Inferior parietal cortex (tissue), 1 donor: Measurements from ENCODE around the gene CLCN6.
A peak's percentile ranks its signal among the peaks of the same experiment; 100 is the strongest.

Source experiments
- DNase-seq: peaks from one replicate; pipeline ENCODE4 v3.0.0-alpha.2; 2016; ENCODE audit errors: extremely low spot score

CLCN6 gene

DNA sequence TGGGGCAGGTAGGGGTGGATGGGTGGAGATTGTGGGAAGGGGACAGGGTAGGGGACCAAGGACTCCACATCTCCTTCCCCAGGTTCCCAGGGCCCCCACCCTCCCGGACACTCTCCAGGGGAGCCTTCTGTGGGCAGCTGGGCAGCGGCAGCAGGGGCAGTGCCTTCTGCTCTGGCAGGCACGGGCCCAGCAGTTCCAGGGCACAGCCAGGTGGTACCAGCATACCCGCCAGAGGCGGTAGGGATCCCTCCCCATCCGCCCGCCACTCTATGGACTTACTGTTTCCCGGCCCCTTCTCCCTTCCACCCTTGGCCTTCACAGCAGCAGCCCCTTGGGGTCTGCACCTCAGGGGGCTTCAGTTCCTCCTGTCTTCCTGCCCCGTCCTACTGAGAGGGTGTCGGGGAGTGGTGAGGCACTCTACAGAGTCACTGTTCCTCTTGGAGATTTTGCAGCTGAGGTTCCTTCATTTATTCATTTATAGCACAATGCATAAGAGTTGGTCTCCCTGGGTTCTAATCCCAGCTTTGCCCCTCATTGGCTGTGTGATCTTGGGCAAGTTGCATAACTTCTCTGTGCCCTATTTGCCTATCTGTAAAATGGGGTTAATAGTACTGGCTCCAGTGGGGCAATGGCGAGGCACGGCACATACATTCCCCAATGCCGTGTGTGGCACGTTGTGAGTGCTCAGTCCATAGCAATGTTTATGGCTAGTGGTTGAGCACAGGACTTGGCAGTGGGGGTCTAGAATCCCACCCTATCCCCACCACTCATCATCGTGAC is 27.0 kb upstream of the CLCN6 start:
- no peak for DNase-seq

DNA sequence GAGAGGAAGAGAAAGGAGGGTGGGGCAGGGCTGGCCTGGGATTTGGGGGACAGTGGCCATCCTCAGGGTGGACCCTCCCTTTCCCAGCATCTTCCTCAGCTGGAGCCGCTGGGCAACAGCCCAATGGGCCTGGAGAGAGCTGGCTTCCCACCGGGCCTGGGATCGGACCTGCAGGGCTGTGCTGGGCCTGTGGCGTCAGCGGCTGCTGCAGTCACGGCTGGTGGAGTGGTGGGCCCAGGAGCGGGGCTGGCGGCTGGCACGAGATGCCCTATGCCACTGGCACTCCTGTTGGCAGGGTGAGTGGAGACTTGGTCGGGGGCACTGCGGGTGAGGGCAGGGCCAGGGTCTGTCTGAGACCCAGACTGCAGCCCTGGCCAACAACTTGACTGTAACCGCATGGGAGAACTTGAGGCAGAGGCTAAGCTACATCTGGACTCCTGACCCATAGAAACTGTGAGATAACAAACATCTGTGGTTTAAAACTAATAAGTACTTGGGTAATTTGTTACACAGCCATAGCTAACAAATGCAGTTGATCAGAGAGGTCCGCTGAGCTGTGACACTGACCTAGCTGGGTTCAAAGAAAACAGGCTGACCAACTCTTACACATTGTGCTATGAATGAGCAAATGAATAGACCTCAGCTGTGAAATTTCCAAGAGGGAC is 26.1 kb upstream of the CLCN6 start:
- no peak for DNase-seq

DNA sequence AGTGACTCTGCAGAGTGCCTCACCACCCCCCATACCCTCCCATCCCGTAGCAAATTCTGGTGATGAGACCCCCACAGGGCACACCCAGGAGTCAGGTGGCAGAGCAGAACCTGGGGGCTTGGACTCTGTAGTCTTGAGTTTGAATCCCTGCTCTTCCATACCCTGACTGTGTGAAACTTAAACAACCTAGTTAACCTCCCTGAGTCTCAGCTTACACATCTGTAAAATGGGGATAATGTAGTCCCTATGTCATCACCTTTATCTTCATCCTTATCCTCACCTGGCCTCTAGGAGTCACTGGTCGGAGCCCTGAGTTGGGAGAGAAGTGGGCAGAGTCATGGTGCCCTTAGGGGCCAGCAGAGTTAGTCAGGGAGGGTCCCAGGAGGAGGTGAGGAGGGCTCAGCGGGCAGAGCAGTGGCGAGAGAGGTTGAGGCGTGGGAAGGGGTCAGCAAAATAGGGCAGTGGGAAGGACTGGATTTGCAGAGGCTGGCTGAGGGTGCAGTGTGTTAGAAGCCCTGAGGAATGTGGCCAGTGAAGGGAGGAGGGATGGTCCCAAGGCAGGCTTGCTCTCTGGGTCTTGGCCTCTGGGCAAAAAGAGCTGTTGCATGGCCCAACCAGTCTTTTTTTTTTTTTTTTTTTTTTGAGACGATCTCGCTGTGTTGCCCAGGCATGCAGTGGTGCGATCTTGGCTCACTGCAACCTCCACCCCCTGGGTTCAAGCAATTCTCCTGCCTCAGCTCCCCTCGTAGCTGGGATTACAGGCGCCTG is 25.4 kb upstream of the CLCN6 start:
- DNase-seq, result no peak

DNA sequence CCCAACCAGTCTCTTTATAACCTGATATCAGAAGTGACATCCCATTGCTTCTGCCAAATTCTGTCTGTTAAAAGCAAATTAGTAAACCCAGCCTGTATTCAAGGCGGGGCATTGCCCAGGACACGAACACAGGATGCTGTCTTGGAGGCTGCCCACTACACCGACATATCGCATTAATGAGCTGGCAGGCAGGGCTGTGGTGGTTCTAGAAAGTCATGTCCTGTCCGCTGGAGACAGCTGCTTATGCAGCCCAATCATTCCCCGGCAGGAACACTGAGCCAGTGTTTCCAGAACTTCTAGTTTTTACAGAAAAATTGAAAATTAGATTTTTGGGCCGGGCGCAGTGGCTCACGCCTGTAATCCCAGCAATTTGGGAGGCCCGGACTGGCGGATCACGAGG is 24.7 kb upstream of the CLCN6 start:
- DNase-seq, result no peak

DNA sequence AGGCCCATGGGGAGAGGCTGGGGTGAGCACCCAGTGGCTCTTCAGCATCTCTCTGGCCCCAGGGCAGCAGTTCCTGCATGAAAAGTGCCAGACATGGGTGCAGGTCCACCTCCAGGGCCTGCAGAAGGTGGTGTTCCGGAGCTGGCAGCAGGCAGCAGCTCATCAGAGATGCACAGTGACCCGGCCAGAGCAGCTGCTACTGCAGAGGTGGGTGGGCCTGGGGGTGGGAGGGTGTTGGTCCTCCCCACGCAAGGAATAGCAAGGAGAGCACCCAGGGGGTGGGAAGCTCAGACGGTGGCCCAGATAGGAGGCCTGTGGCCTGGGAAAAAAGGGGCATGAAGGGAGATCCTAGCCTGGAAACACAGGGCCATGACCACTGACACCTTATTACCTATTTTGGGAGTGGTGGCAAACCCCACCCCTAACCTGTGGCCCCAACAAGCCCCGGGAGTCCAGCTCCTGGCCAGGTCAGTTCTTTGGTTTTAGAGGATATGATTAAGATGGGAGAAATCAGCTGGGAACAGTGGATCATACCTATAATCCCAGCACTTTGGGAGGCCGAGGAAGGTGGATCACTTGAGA is 23.8 kb upstream of the CLCN6 start:
- DNase-seq, result no peak

DNA sequence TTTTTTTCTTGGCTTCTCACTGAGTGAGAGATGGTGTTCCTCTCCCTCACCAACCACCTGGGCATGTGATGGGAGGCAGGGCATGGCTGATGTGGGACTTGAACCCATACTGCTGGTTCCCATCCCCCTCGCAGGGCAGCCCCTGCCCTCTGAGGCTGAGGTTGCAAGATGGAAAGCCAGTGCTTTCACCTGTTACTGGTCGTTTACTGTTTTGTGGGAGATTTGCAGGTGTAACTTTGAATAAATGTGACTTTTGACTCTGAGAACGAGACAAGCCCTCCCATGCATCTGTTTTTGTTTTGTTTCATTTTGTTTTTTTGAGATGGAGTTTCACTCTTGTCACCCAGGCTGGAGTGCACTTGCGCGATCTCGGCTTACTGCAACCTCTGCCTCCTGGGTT is 22.4 kb upstream of the CLCN6 start:
- no peak for DNase-seq

DNA sequence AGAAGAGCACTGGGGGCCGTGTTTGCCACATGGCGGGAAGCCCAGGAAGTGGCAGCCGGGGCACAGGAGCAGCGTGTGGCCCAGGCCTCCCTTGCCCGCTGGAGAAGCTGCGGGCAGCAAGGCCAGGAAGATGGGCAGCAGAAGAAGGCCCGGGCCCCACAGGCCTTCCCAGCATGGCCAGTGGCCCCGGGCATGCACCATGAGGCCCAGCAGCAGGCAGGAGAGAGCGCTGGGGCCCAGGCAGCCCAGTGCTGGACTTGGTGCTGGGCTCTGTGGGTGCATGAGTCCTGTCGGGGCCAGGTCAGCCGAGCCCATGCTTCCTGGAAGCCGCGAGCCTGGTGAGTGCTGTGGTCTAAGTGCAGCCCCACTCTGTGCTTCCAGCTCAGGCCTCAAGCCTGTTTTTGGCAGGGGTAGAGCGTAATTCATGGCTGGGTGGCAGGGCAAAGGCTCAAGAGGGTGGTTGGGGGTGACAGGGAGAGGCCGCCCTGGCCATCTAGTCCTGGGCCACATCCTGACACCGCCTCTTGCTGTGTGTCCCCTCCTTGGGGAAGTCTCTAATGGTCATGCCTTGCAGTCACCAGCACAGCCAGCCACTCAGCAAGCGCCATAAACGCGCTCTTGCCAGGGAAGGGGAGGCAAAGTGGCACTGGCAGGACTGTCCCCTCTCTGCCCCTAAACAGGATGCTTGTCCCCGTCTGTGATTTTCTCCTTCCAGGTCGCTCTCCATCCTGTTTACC is 21.6 kb upstream of the CLCN6 start:
- no peak for DNase-seq

DNA sequence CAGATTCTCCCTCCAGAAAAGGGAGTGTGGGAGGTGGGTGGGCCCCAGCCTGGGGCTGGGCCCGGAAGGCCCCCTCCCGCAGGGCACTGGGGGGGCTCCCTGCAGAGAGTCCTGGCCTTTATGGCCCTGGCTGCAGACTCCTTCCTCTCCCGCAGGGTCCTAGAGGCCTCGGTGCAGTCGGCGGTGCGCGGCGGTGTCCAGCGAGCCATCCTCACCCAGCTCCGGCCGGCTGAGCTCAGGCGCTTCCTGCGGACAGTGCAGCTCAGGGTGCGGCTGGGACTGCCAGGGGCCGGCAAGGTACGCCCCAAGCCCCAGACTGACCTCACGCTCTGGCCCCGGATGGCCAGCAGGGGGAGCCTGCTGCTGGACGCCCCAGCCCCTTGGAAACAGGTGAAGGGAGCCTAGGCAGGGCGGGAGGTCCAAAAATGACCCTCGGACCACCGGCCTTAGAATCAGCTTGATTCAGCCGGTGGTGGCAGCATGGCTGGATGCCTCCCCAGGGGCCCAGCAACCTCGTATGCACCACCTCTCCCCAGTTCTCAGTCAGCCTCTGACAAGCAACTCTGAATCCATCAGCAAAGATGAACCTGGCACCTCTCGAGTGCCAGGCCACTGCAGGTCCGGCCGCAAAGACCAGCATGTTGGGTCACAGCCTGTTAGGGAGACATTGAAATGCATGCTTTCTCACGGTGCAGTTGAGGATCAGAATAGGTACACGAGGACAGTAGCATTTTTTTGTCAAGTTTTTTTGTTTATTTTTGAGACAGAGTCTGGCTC is 20.8 kb upstream of the CLCN6 start:
- peak; percentile 57 for DNase-seq

DNA sequence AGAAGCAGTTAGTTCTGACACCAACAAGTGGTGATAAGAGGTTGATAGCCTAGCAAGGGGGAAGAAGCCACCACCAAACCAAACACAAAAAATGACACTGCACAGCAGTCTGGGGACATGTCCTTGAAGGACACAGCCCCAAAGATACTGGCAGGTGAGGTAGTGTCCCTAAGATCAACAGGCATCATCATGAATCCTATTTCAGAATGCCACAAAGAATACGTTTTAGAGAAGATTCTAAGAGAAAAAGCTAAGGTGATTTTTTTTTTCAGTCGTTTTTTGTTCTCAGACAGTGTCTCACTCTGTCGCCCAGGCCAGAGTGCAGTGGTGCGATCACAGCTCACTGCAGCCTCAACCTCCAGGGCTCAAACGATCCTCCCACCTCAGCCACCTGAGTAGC is 19.8 kb upstream of the CLCN6 start:
- DNase-seq, result no peak

DNA sequence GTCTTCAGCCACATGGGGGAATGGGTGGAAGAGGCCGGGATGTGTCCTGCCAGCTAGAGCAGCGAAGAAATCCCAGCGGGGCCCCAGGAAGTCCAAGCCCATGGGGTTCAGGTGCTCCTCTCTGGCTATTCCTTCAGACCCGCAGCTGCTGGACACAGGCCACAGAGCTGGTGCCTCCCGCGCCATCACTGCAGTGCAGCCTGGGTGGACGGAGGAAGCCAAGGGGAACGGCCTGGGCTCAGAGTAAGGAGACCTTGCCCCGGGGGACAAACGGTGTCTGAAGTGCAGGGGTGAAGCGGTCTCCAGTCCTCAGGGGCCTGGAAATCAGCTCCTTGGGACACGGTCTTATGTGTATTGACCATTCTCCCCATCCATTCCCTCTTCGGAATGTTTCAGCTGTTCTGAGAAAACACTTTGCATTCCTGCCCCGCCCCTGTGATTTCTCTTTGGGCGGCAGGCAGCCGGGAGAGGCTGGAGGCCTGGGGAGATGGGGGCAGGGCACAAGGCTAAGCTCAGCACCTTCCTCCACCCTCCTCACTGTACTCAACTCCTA is 18.7 kb upstream of the CLCN6 start:
- DNase-seq, result no peak

DNA sequence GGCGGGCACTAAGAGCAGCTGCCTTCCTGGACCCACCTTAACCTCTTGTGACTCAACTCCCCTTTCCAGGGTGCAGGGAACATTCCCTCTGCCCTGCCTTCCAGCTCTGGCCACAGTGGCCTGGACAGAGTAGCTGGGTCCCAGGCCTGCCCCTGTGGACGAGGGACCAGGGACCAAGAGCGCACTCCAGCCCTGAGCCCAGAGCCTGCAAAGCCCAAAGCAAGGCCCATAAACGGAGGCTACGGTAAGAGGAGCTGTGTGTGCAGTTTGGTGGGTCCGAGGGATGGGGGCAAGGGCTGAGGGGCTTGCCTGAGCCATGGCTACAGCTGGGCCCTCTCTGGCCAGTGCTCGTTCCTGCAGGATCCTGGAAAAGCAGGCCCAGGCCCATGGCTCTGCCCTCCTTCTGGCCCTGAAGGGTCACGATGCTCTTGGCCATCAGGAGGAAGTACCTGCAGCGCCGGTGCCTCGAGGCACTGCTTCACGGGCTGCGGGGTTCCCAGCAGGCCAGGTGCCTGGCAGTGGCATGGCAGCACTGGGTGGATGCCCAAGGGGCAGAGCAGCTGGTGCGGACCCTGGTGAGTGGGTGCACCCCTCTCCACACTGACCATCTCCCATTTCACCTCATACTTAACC is 18.1 kb upstream of the CLCN6 start:
- no peak for DNase-seq

DNA sequence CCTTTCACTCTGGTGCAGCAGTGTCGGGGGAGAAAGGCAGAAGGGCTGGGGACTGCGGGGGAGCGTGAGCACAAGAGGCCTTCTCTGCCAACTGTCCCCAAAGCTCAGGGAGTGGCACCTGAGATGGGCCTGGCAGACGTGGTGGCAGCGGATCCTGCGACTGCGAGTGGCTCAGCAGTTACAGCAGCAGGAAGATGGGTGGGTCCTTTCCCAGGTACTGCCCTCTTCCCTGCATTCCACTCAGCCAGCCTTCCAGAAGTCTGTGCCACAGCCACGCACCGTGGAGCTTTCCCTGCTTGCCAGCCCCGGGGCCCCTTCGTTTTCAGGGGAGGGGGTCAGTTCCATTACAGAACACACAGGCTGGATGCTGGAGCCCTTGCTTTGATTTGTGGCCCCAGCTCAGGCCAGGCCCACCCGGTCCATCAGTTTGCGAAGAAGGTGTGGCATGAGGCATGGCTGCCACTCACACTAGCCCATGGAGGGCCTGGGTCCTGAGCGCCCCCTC is 17.4 kb upstream of the CLCN6 start:
- DNase-seq, result no peak

DNA sequence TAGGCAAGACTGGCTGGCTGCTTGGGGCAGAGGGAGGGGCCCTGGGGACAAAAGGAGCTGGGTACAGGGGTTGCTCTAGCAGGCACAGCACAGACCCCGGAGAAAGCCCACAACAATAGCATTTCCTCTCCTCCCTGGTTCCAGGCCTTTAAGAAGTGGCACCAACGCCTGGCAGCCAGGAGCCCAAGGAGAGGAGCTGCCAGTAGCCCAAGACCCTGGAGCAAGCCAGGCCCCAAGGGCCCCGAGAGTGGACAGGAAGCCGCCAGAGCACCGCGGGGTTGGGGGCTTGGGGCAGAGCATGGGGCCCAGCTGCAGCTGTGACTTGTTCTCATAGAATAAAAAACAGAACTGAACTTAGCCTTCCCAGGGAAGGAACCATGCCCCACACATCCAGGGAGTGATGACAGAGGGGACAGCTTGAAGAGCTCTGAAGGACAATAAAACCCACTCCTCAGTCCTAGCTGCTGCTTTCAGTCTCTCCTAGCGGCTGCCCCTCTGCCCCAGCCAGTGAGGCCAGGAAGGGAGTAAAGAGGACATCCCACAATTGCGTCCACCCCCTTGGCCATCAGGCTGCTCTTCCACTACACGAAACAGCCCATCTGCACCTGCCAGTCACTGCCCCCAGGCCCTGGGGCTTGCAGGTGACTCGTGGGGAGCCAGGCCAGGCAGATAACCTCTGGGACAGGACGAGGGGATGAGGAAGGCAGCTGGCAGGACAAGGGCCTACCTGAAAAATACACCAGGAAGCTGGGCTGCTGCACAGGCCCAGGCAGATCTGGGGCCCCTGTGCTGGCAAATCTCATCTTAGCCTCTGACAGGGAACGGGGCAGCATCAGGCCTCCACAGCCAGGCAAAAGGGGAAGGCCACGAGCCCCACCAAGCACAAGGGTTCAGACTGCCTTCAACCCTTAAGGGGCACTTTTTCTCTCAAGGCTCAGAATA is 16.6 kb upstream of the CLCN6 start:
- no peak for DNase-seq

DNA sequence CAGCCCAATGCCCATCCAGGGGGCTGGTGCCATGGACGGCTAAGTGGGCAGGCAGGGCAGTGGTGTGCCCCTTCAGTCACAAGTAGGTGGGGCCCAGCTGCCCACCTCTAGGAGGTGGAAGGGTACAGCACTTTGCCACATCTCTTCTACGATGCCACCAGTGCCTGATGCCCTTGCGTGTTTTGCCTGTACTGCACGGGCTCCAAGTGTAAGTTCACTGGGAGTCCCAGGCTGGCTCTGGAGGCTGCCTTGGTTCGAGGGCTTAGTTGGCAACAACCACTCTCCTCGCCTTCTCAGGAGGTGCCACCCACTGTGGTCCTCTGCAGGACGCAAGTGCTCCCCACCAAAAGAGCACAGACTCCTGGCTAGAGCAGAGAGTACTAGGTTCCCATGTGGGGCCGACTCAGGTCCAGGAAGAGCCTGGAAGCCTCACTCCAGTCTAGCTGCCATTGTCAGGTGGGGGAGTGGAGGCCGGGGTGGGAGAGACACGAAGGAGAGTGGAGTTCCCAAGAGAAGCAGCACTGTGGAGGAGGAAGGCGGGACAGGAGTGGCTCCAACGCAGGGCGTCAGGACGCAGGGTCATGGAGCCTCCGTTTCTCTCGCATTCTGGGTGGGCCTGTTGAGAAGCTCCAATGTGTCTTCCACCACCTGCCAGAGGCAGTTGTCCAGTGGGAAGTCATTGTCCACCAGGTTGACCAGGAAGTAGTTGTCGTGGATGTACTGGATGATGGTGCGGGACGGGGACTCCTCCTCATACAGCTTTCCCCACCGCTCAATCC is 15.7 kb upstream of the CLCN6 start:
- DNase-seq, result no peak

DNA sequence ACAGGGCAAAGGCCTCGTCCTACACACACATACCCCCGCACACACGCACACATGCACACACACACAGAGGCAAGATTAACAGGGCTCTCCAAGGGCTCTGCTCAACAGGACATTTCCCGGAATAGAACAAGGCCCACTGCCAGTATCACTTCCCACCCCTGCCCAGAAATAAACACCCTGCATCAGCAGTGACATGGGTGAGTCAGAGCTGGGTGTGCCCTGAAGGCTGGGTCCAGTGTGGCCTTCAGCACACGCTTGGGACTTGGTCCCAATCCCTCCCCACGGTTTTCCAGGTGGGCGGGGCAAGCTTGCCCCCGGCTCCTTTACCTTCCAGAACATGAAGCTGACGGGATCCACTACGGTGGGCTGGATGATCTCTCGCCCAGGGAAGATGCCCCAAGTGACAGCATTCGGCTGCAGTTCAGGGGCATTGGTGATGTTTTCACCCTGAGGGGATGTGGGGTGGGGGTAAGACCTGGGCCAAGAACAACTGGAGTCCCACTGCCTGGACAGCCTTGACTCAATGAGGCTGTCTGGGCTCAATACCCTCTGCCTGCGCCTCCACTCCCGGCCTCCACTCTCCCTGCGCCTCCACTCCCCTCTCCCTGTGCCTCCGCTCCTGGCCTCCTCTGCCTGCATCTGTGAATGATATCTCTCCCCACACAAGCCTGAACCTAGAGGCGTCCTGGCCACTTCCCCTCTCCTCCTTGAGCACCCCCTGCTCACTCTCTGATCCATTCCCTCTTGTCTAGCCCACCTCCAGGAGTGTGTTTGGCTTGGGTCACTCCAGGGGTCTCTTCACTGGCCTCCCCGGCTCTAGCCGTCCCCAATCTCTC is 14.9 kb upstream of the CLCN6 start:
- DNase-seq, result peak; percentile 63

DNA sequence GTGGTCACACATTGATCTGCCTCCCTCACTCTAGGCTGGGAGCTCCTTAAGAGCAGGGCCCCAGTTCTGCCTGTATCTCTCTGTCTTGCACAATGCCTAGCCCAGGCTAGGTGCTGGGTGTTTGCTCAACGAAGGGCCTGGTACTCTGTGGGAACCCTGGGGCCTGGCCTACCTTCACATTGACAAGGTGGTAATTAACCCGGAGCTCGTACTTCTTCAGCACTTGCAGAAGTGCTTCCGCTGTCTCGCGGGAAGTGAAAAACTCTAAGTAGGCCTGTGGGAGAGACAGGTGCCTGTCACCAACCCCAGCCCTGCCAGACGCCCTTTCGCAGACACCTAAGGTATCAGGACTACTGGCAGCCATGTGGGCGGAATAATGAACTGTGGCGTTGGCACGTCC is 13.9 kb upstream of the CLCN6 start:
- DNase-seq, result no peak

DNA sequence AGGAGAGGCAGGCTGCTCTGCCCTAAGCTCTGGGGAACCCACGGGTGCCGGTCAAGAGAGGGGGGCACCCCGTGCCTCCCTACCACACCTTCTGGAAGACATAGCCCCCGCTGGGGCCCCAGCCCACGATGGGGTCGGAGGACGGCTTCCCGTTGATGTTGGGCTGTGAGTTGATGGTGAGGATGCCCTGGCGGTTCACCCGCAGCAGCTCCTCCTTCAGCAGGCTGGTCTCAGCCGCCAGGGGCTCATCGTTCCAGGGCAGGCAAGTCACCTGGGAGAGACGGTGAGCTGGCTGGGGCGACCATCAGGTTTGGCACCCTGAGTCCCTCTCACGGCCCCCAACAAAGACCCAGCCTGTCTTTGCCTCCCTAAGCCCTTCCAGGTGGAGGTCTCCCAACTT is 12.2 kb upstream of the CLCN6 start:
- no peak for DNase-seq
